H9 (cell line): ENCODE results near the gene SETDB1. TPM values are rescaled to one million over a fixed set of nuclear protein-coding genes. Genes with fewer than 3 reads are reported as not detected.

Experiments used
- DNase-seq: peaks from one replicate; pipeline ENCODE4 v3.0.0-alpha.2; 2017
- H2AFZ ChIP-seq: one replicate; pipeline ENCODE4 v1.6.1; 2013; ENCODE audit warnings: mild to moderate bottlenecking, low read length, control low read depth, moderate library complexity
- H2AK5ac ChIP-seq: 2 replicates; pipeline ENCODE4 v1.6.1; 2013; ENCODE audit warnings: low read length, control low read depth, mixed read lengths; ENCODE audit not compliant: insufficient read length
- H2BK120ac ChIP-seq: one replicate; pipeline ENCODE4 v1.6.1; 2013; ENCODE audit warnings: low read depth, mild to moderate bottlenecking, low read length, control low read depth, inconsistent platforms; ENCODE audit not compliant: poor library complexity, severe bottlenecking
- H2BK12ac ChIP-seq: 2 replicates; pipeline ENCODE4 v1.6.1; 2013; ENCODE audit warnings: low read length, control low read depth, mixed read lengths, low read depth; ENCODE audit not compliant: insufficient read length
- H2BK15ac ChIP-seq: 2 replicates; pipeline ENCODE4 v1.6.1; 2013; ENCODE audit warnings: low read depth, low read length, control low read depth
- H2BK20ac ChIP-seq: one replicate; pipeline ENCODE4 v1.6.1; 2013; ENCODE audit warnings: low read depth, mild to moderate bottlenecking, low read length, control low read depth, inconsistent platforms; ENCODE audit not compliant: poor library complexity, severe bottlenecking
- H2BK5ac ChIP-seq: 2 replicates; pipeline ENCODE4 v1.6.1; 2013; ENCODE audit warnings: low read length, control low read depth, mixed read lengths; ENCODE audit not compliant: insufficient read length
- H3K14ac ChIP-seq: 2 replicates; pipeline ENCODE4 v1.6.1; 2013; ENCODE audit warnings: low read length, control low read depth; ENCODE audit not compliant: insufficient read depth
- H3K18ac ChIP-seq: 2 replicates; pipeline ENCODE4 v1.6.1; 2013; ENCODE audit warnings: low read depth, mild to moderate bottlenecking, mixed read lengths, low read length, control low read depth; ENCODE audit not compliant: insufficient read length
- H3K23ac ChIP-seq: 2 replicates; pipeline ENCODE4 v1.6.1; 2013; ENCODE audit warnings: low read length, control low read depth, mixed read lengths, low read depth; ENCODE audit not compliant: insufficient read length
- H3K23me2 ChIP-seq: 2 replicates; pipeline ENCODE4 v1.6.1; 2013; ENCODE audit warnings: low read depth, mild to moderate bottlenecking, mixed read lengths, low read length, control low read depth; ENCODE audit not compliant: insufficient read length, poor library complexity, severe bottlenecking
- H3K27ac ChIP-seq: 2 replicates; pipeline ENCODE4 v1.5.1; 2013; ENCODE audit warnings: low read length, control low read depth, mixed read lengths, low read depth; ENCODE audit not compliant: insufficient read length
- H3K27me3 ChIP-seq: 2 replicates; pipeline ENCODE4 v1.6.1; 2013; ENCODE audit warnings: low read length, control low read depth, inconsistent platforms; ENCODE audit not compliant: insufficient read depth
- H3K4ac ChIP-seq: 2 replicates; pipeline ENCODE4 v1.6.1; 2013; ENCODE audit warnings: low read depth, mild to moderate bottlenecking, control low read depth, inconsistent platforms, low read length, moderate library complexity
- H3K4me1 ChIP-seq: 2 replicates; pipeline ENCODE4 v1.6.1; 2013; ENCODE audit warnings: low read length, control low read depth, inconsistent platforms; ENCODE audit not compliant: insufficient read depth
- H3K4me2 ChIP-seq: 2 replicates; pipeline ENCODE4 v1.6.1; 2013; ENCODE audit warnings: low read length, control low read depth, mixed read lengths; ENCODE audit not compliant: insufficient read length, insufficient read depth
- H3K56ac ChIP-seq: 2 replicates; pipeline ENCODE4 v1.6.1; 2013; ENCODE audit warnings: low read depth, mild to moderate bottlenecking, mixed read lengths, low read length, control low read depth; ENCODE audit not compliant: insufficient read length
- H3K79me1 ChIP-seq: 2 replicates; pipeline ENCODE4 v1.6.1; 2013; ENCODE audit warnings: low read depth, mild to moderate bottlenecking, moderate library complexity, low read length, control low read depth, inconsistent platforms; ENCODE audit not compliant: insufficient read depth, poor library complexity, severe bottlenecking
- H3K79me2 ChIP-seq: 2 replicates; pipeline ENCODE4 v1.6.1; 2013; ENCODE audit warnings: low read length, control low read depth, inconsistent platforms; ENCODE audit not compliant: insufficient read depth
- H3K9ac ChIP-seq: 2 replicates; pipeline ENCODE4 v1.6.1; 2013; ENCODE audit warnings: low read length, control low read depth, mixed read lengths; ENCODE audit not compliant: insufficient read length; ENCODE audit errors: extremely low read depth
- H3K9me3 ChIP-seq: one replicate; pipeline ENCODE4 v1.6.1; 2013; ENCODE audit warnings: low read depth, low read length, inconsistent platforms; ENCODE audit not compliant: control insufficient read depth
- H3T11ph ChIP-seq: one replicate; pipeline ENCODE4 v1.6.1; 2013; ENCODE audit warnings: mild to moderate bottlenecking, low read length, control low read depth, inconsistent platforms
- H4K20me1 ChIP-seq: one replicate; pipeline ENCODE4 v1.6.1; 2013; ENCODE audit not compliant: control insufficient read depth, insufficient read length, insufficient read depth
- H4K5ac ChIP-seq: 2 replicates; pipeline ENCODE4 v1.6.1; 2013; ENCODE audit warnings: low read depth, mild to moderate bottlenecking, mixed read lengths, low read length, control low read depth; ENCODE audit not compliant: insufficient read length
- H4K8ac ChIP-seq: replicated peaks from 2 replicates; pipeline ENCODE4 v1.6.1; 2013; ENCODE audit warnings: low read length, control low read depth, mixed read lengths, low read depth; ENCODE audit not compliant: insufficient read length
- H4K91ac ChIP-seq: 2 replicates; pipeline ENCODE4 v1.6.1; 2013; ENCODE audit warnings: low read depth, mild to moderate bottlenecking, moderate library complexity, mixed read lengths, low read length, control low read depth; ENCODE audit not compliant: insufficient read length
- H3K27ac Mint-ChIP-seq, 3 experiments: 2 replicates in 2 of 3; 3 replicates in 1 of 3; pipeline ENCODE4 v1.8.0; 2020 to 2021; ENCODE audit warnings: mixed read lengths in 3 of 3, mild to moderate bottlenecking in 1 of 3, moderate library complexity in 1 of 3
- H3K27me3 Mint-ChIP-seq: 2 replicates; pipeline ENCODE4 v1.8.0; 2021; ENCODE audit warnings: low read depth, mild to moderate bottlenecking, moderate library complexity, mixed read lengths
- H3K36me3 Mint-ChIP-seq, 3 experiments: 2 replicates in 2 of 3; 3 replicates in 1 of 3; pipeline ENCODE4 v1.8.0; 2020 to 2021; ENCODE audit warnings: low read depth in 3 of 3, mixed read lengths in 3 of 3; ENCODE audit not compliant: insufficient read depth in 1 of 3
- H3K4me1 Mint-ChIP-seq, 2 experiments: 2 replicates each; pipeline ENCODE4 v1.8.0; 2020; ENCODE audit warnings: mixed read lengths in 2 of 2
- H3K4me3 Mint-ChIP-seq, 2 experiments: 2 replicates in 1 of 2; 3 replicates in 1 of 2; pipeline ENCODE4 v1.8.0; 2020 to 2021; ENCODE audit warnings: mild to moderate bottlenecking in 2 of 2, mixed read lengths in 2 of 2, moderate library complexity in 1 of 2
- H3K9me3 Mint-ChIP-seq, 2 experiments: 2 replicates in 1 of 2; 3 replicates in 1 of 2; pipeline ENCODE4 v1.8.0; 2020; ENCODE audit warnings: mild to moderate bottlenecking in 2 of 2, mixed read lengths in 2 of 2, moderate library complexity in 1 of 2
- CTCF ChIP-seq: fragments of 200-600 bp; sonication (generic); conservative IDR thresholded peaks from 3 replicates; pipeline ENCODE4 v1.8.0; 2021; ENCODE audit warnings: antibody characterized with exemption, mild to moderate bottlenecking
- WGBS: extraction: QIAGEN DNeasy Blood & Tissue Kit; methylation state at CpG from one replicate; pipeline ENCODE4 v1.1.7; 2013; ENCODE audit warnings: missing lambda C conversion rate, low lambda C conversion rate, mixed read lengths; ENCODE audit not compliant: insufficient read length; ENCODE audit errors: extremely low coverage; 5-methylcytosine and 5-hydroxymethylcytosine counted together
- total RNA-seq: library from RNA; stranded (reverse); gene quantifications from 2 replicates; pipeline ENCODE4 v1.2.1, GENCODE V29; 2021

The SETDB1 gene
- total RNA-seq, 1 experiment from 2014 or later = 62.1 TPM

- Histone ChIP-seq H3K14ac (no peak overlapping the region), H3K4ac (no peak overlapping the region), H3K23ac (no peak overlapping the region), H3K18ac (no peak overlapping the region), H3K9ac (no peak overlapping the region), H3K23me2 (no peaks in the 10 kb centered on the region), H4K8ac (no peak overlapping the region), H2AFZ (no peak overlapping the region), H2BK20ac (no peak overlapping the region), H3K27ac (no peak overlapping the region), H3K79me2 (no peaks in the 10 kb centered on the region), H2BK120ac (no peak overlapping the region), H3K79me1 (no peaks in the 10 kb centered on the region), H3K9me3 (no peaks in the 10 kb centered on the region), H4K20me1 (no peaks in the 10 kb centered on the region), H4K91ac (no peak overlapping the region), H4K5ac (no peak overlapping the region), H2BK15ac (no peak overlapping the region), H3K56ac (no peak overlapping the region), H3K27me3 (no peaks in the 10 kb centered on the region), H3K4me2 (no peak overlapping the region), H3T11ph (no peak overlapping the region), H2BK12ac (no peak overlapping the region), H3K4me1 (peaks cover 3% of the 10 kb centered on the region; the same call in 1 of the 2 replicates), H2AK5ac (no peak overlapping the region), H2BK5ac (no peak overlapping the region)
- WGBS = no CpG with 5 or more reads among the region's 3 CpGs
- Mint-ChIP-seq H3K4me3 (no peak overlapping the region), H3K36me3 (peaks cover 0 to 10% (median 5%) of the 10 kb centered on the region in 3 experiments; a peak in 2 of 7 replicates), H3K27me3 (no peaks in the 10 kb centered on the region; the same call in 1 of the 2 replicates), H3K27ac (no peak overlapping the region; a peak in 1 of 7 replicates), H3K4me1 (peaks cover 6 to 13% of the 10 kb centered on the region in 2 experiments), H3K9me3 (no peaks in the 10 kb centered on the region)
- no peak for TF ChIP-seq CTCF
- no peak for DNase-seq
These were observed 74.2 kb downstream of the SETDB1 start for GRCh38 chr1:151000408-151000807.
